ENCODE results near the gene DENND1B.

The DENND1B gene

GRCh38 chr1:197690074-197690473 lies 85.2 kb downstream of the DENND1B start:
- peaks cover 21% of the 10 kb centered on the region; the same call in 1 of the 2 replicates for H3K36me3 ChIP-seq (ENCODE audit: insufficient read depth, low read length)
- TF ChIP-seq CTCF (conservative IDR thresholded peaks at IDR 0.05; ENCODE audit: low read length) (no peak), EZH2phosphoT487 (IDR thresholded peaks at IDR 0.05; ENCODE audit: borderline replicate concordance) (no peak)
- peaks cover 87% of the 10 kb centered on the region for H3K79me2 ChIP-seq (ENCODE audit: insufficient read depth, low read length)
- no peak overlapping the region for H3K9ac ChIP-seq (ENCODE audit: low read depth, low read length, poor library complexity, severe bottlenecking)
- peaks cover 7% of the 10 kb centered on the region; the same call in 1 of the 2 replicates for H3K9me3 ChIP-seq (ENCODE audit: insufficient read depth, low read depth, low read length)
- no peaks in the 10 kb centered on the region for H3K9me2 ChIP-seq (replicated peaks; ENCODE audit: low read depth, low read length)
- H3K4me2 ChIP-seq (ENCODE audit: low read depth, low read length, poor library complexity, severe bottlenecking): no peak overlapping the region
- H3K4me3 ChIP-seq (ENCODE audit: low read length, poor library complexity, severe bottlenecking): no peak overlapping the region
- H3F3A ChIP-seq (ENCODE audit: low read depth): no peaks in the 10 kb centered on the region
- H3K4me1 ChIP-seq (ENCODE audit: insufficient read depth, low read length, poor library complexity, severe bottlenecking): peaks cover 13% of the 10 kb centered on the region
- H3K27me3 ChIP-seq (ENCODE audit: insufficient read depth, low read length, poor library complexity, severe bottlenecking): no peaks in the 10 kb centered on the region
- H2AFZ ChIP-seq (ENCODE audit: low read length): no peak overlapping the region
- H4K20me1 ChIP-seq (ENCODE audit: insufficient read depth, low read length, poor library complexity, severe bottlenecking): peaks cover 12% of the 10 kb centered on the region

DNA sequence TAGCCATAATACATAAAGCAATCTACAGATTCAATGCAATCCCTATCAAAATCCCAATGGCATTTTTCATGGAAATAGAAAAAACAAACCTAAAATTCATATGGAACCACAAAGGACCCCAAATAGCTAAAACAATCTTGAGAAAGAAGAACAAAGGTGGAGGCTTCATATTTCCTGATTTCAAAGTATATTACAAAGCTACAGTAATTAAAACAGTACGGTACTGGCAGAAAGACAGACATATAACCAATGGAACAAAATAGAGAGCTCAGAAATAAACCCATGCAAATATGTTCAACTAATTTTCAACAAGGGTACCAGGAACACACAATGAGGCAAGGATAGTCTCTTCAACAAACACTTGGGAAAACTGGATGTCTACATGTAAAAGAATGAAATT lies 87.0 kb downstream of the DENND1B start:
- TF ChIP-seq EZH2phosphoT487 (IDR thresholded peaks at IDR 0.05; ENCODE audit: borderline replicate concordance) (no peak), CTCF (conservative IDR thresholded peaks at IDR 0.05; ENCODE audit: low read length) (no peak)
- peaks cover 21% of the 10 kb centered on the region; the same call in 1 of the 2 replicates for H3K36me3 ChIP-seq (ENCODE audit: insufficient read depth, low read length)
- H3K9me3 ChIP-seq (ENCODE audit: insufficient read depth, low read depth, low read length): peaks cover 7% of the 10 kb centered on the region; the same call in 1 of the 2 replicates
- H3K4me1 ChIP-seq (ENCODE audit: insufficient read depth, low read length, poor library complexity, severe bottlenecking): peaks cover 7% of the 10 kb centered on the region
- H3K79me2 ChIP-seq (ENCODE audit: insufficient read depth, low read length): peaks cover 86% of the 10 kb centered on the region
- H2AFZ ChIP-seq (ENCODE audit: low read length): no peak overlapping the region
- no peaks in the 10 kb centered on the region for H3K27me3 ChIP-seq (ENCODE audit: insufficient read depth, low read length, poor library complexity, severe bottlenecking)
- H3K4me2 ChIP-seq (ENCODE audit: low read depth, low read length, poor library complexity, severe bottlenecking): no peak overlapping the region
- peaks cover 10% of the 10 kb centered on the region for H4K20me1 ChIP-seq (ENCODE audit: insufficient read depth, low read length, poor library complexity, severe bottlenecking)
- H3K4me3 ChIP-seq (ENCODE audit: low read length, poor library complexity, severe bottlenecking): no peak overlapping the region
- no peak overlapping the region for H3K9ac ChIP-seq (ENCODE audit: low read depth, low read length, poor library complexity, severe bottlenecking)
- H3F3A ChIP-seq (ENCODE audit: low read depth): no peaks in the 10 kb centered on the region
- H3K9me2 ChIP-seq (replicated peaks; ENCODE audit: low read depth, low read length): no peaks in the 10 kb centered on the region

- H3K27me3 ChIP-seq (ENCODE audit: insufficient read depth, low read length, poor library complexity, severe bottlenecking): no peaks in the 10 kb centered on the region
- H3F3A ChIP-seq (ENCODE audit: low read depth): no peaks in the 10 kb centered on the region
- no peak overlapping the region for H3K4me2 ChIP-seq (ENCODE audit: low read depth, low read length, poor library complexity, severe bottlenecking)
- H3K9me3 ChIP-seq (ENCODE audit: insufficient read depth, low read depth, low read length): peaks cover 7% of the 10 kb centered on the region; the same call in 1 of the 2 replicates
- H3K4me3 ChIP-seq (ENCODE audit: low read length, poor library complexity, severe bottlenecking): no peak overlapping the region
- H3K79me2 ChIP-seq (ENCODE audit: insufficient read depth, low read length): peaks cover 85% of the 10 kb centered on the region
- no peak overlapping the region for H3K9ac ChIP-seq (ENCODE audit: low read depth, low read length, poor library complexity, severe bottlenecking)
- peaks cover 9% of the 10 kb centered on the region for H3K4me1 ChIP-seq (ENCODE audit: insufficient read depth, low read length, poor library complexity, severe bottlenecking)
- peaks cover 6% of the 10 kb centered on the region for H4K20me1 ChIP-seq (ENCODE audit: insufficient read depth, low read length, poor library complexity, severe bottlenecking)
- no peak for TF ChIP-seq CTCF (conservative IDR thresholded peaks at IDR 0.05; ENCODE audit: low read length)
- no peak for TF ChIP-seq EZH2phosphoT487 (IDR thresholded peaks at IDR 0.05; ENCODE audit: borderline replicate concordance)
- H2AFZ ChIP-seq (ENCODE audit: low read length): no peak overlapping the region
- no peaks in the 10 kb centered on the region for H3K9me2 ChIP-seq (replicated peaks; ENCODE audit: low read depth, low read length)
- peaks cover 21% of the 10 kb centered on the region; the same call in 1 of the 2 replicates for H3K36me3 ChIP-seq (ENCODE audit: insufficient read depth, low read length)
These were observed 88.5 kb downstream of the DENND1B start for GRCh38 chr1:197686702-197687355.
